ENCODE results near the gene CEP350. TPM values are rescaled to one million over a fixed set of nuclear protein-coding genes. Genes with fewer than 3 reads are reported as not detected.

The CEP350 gene
- total and polyA plus RNA-seq, 2 of the 13 experiments (the other 11 are each of a cell fraction or from before 2014, with no cell fraction given) = 7.6 to 35.9 TPM

DNA sequence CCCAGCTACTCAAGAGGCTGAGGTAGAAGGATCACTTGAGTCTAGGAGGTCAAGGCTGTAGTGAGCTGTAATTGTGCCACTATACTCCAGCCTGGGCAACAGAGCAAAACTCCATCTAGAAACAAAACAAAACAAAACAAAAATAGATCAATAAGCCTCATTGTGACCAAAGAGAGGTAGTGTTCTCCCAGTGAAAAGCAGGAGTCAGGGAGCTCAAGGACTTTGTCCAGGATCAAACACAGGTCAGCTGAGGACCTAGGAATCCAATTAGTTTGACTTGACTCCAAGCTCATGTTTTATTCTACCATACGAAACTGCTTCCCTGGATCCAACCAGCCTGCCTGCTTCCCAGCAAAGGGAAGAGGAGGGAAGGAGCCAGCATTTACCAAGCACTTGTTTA lies 178.6 kb downstream of the CEP350 start (continued):
- TF ChIP-seq, protein P1, sequence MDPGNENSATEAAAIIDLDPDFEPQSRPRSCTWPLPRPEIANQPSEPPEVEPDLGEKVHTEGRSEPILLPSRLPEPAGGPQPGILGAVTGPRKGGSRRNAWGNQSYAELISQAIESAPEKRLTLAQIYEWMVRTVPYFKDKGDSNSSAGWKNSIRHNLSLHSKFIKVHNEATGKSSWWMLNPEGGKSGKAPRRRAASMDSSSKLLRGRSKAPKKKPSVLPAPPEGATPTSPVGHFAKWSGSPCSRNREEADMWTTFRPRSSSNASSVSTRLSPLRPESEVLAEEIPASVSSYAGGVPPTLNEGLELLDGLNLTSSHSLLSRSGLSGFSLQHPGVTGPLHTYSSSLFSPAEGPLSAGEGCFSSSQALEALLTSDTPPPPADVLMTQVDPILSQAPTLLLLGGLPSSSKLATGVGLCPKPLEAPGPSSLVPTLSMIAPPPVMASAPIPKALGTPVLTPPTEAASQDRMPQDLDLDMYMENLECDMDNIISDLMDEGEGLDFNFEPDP (CRISPR knock-in tag; conservative IDR thresholded peaks at IDR 0.05) = no peak
- TF ChIP-seq ERF (CRISPR knock-in tag; IDR thresholded peaks at IDR 0.05) (no peak), SOX6 (IDR thresholded peaks at IDR 0.05) (no peak), SOX6 (CRISPR knock-in tag; IDR thresholded peaks at IDR 0.05) (peak; percentile 89), ZBTB3 (CRISPR knock-in tag; IDR thresholded peaks at IDR 0.05; ENCODE audit: borderline replicate concordance, low read depth) (no peak), RARG (CRISPR knock-in tag; IDR thresholded peaks at IDR 0.05; ENCODE audit: low read depth) (no peak), KDM2A (CRISPR knock-in tag; IDR thresholded peaks at IDR 0.05; ENCODE audit: borderline replicate concordance, low read depth) (no peak), ZNF644 (CRISPR knock-in tag; IDR thresholded peaks at IDR 0.05; ENCODE audit: low read depth) (0 out of 2 replicates have a peak, but pooled peaks have one; percentile 21), SP2 (CRISPR knock-in tag; IDR thresholded peaks at IDR 0.05) (no peak), ZNF121 (CRISPR knock-in tag; IDR thresholded peaks at IDR 0.05) (peak; percentile 68; the same call in 1 of the 2 replicates), KLF6 (CRISPR knock-in tag; IDR thresholded peaks at IDR 0.05) (no peak), FOXP1 (IDR thresholded peaks at IDR 0.05) (0 out of 2 replicates have a peak, but pooled peaks have one; percentile 42), FOXP1 (CRISPR knock-in tag; IDR thresholded peaks at IDR 0.05) (peak; percentile 88)
- TF ChIP-seq, protein P2, sequence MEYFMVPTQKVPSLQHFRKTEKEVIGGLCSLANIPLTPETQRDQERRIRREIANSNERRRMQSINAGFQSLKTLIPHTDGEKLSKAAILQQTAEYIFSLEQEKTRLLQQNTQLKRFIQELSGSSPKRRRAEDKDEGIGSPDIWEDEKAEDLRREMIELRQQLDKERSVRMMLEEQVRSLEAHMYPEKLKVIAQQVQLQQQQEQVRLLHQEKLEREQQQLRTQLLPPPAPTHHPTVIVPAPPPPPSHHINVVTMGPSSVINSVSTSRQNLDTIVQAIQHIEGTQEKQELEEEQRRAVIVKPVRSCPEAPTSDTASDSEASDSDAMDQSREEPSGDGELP (IDR thresholded peaks at IDR 0.05; ENCODE audit: borderline replicate concordance, low read depth) = peak; percentile 64; the same call in 1 of the 2 replicates
- TF ChIP-seq, protein P3, sequence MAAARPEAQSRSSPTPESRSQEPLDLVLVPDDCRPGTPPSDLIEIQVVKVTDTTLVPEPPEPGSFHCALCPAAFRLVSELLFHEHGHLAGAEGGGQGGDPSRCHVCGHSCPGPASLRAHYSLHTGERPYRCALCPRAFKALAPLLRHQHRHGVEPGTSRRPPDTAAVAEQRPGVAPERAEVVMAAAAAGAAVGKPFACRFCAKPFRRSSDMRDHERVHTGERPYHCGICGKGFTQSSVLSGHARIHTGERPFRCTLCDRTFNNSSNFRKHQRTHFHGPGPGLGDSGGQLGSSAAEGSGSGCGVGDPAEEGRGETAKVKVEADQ (CRISPR knock-in tag; IDR thresholded peaks at IDR 0.05; ENCODE audit: borderline replicate concordance) = no peak
- TF ChIP-seq, protein P4, sequence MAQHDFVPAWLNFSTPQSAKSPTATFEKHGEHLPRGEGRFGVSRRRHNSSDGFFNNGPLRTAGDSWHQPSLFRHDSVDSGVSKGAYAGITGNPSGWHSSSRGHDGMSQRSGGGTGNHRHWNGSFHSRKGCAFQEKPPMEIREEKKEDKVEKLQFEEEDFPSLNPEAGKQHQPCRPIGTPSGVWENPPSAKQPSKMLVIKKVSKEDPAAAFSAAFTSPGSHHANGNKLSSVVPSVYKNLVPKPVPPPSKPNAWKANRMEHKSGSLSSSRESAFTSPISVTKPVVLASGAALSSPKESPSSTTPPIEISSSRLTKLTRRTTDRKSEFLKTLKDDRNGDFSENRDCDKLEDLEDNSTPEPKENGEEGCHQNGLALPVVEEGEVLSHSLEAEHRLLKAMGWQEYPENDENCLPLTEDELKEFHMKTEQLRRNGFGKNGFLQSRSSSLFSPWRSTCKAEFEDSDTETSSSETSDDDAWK (CRISPR knock-in tag; IDR thresholded peaks at IDR 0.05) = no peak
- TF ChIP-seq, protein P5, sequence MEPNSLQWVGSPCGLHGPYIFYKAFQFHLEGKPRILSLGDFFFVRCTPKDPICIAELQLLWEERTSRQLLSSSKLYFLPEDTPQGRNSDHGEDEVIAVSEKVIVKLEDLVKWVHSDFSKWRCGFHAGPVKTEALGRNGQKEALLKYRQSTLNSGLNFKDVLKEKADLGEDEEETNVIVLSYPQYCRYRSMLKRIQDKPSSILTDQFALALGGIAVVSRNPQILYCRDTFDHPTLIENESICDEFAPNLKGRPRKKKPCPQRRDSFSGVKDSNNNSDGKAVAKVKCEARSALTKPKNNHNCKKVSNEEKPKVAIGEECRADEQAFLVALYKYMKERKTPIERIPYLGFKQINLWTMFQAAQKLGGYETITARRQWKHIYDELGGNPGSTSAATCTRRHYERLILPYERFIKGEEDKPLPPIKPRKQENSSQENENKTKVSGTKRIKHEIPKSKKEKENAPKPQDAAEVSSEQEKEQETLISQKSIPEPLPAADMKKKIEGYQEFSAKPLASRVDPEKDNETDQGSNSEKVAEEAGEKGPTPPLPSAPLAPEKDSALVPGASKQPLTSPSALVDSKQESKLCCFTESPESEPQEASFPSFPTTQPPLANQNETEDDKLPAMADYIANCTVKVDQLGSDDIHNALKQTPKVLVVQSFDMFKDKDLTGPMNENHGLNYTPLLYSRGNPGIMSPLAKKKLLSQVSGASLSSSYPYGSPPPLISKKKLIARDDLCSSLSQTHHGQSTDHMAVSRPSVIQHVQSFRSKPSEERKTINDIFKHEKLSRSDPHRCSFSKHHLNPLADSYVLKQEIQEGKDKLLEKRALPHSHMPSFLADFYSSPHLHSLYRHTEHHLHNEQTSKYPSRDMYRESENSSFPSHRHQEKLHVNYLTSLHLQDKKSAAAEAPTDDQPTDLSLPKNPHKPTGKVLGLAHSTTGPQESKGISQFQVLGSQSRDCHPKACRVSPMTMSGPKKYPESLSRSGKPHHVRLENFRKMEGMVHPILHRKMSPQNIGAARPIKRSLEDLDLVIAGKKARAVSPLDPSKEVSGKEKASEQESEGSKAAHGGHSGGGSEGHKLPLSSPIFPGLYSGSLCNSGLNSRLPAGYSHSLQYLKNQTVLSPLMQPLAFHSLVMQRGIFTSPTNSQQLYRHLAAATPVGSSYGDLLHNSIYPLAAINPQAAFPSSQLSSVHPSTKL (CRISPR knock-in tag; IDR thresholded peaks at IDR 0.05) = peak; percentile 73
- TF ChIP-seq, protein P6, sequence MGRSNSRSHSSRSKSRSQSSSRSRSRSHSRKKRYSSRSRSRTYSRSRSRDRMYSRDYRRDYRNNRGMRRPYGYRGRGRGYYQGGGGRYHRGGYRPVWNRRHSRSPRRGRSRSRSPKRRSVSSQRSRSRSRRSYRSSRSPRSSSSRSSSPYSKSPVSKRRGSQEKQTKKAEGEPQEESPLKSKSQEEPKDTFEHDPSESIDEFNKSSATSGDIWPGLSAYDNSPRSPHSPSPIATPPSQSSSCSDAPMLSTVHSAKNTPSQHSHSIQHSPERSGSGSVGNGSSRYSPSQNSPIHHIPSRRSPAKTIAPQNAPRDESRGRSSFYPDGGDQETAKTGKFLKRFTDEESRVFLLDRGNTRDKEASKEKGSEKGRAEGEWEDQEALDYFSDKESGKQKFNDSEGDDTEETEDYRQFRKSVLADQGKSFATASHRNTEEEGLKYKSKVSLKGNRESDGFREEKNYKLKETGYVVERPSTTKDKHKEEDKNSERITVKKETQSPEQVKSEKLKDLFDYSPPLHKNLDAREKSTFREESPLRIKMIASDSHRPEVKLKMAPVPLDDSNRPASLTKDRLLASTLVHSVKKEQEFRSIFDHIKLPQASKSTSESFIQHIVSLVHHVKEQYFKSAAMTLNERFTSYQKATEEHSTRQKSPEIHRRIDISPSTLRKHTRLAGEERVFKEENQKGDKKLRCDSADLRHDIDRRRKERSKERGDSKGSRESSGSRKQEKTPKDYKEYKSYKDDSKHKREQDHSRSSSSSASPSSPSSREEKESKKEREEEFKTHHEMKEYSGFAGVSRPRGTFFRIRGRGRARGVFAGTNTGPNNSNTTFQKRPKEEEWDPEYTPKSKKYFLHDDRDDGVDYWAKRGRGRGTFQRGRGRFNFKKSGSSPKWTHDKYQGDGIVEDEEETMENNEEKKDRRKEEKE (IDR thresholded peaks at IDR 0.05) = no peak
